Measurements from ENCODE around the gene MS4A10.
"Not testable (repeated sequence)": the region's sequence is repeated elsewhere in the genome, so short reads cannot be mapped to it uniquely, and the experiment has no call there.

Gene MS4A10
- total RNA-seq: 0 reads per million in 4 experiments

DNA sequence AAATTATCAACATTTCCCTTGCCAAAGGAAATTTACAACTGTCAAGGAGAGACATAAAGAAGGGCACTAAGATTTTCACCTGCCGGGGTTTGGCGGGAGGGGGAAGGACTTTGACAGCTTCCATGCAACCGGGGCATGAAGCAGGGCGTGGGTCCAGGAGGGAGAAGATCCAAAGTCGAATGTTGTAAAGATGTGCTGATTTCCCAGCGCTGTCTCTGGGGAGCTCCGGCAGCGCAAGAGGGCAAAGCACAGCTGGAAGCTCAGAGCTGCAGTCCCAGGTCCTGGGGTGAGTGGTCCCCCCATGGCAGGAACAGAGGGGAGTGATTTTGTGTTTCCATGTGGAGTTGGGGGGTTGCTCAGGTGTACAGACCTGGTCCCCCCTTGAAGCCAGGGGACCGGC, at the start of gene MS4A10:
MS4A10 (plus strand) TSS at position 198 of the 400 bp plus-strand sequence. CDS start 5,003 bp downstream, outside the sequence.
- DNase-seq: no peak

DNA sequence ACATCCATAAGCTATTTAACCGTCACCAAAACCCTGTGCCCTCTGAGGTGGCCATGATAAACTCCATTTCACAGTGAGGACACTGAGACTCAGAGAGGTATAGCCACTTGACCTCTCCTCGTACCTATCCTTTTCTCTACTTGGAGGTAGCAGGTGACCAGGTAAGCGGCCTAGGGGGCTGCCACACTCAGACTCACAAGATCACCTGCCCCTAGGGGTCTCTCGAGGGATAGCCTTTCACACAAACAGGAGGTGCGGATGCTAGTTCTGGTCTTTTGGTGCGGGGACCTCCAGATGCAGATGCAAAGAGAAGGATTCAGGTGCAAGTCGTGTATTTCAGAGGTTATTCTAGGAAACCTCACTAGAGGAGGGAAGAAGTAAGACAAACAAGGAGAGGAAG, 46.0 kb upstream of the MS4A10 start:
- DNase-seq: no peak

DNA sequence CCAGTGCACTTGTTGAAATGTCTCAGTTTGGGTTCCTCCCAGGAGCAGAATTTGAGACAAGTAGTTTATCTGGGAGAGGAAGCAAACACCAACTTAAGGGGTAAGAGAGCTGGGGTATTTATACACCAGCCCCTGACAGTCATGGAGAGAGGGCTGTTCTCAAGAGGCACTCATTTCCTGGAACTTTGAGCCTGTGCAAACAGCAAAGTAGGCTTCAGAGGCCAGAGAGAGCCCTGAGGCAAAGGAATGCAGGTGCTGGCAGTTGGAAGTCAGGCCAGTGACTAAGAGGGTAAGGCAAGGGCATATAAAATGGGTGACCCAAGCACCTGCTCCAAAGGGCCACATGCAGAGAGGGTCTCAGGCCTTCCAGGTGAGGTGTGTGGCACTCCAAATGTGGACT, 44.6 kb upstream of the MS4A10 start:
- DNase-seq: no peak

- DNase-seq: no peak
Measured at GRCh38 chr11:60741421-60741820, 43.7 kb upstream of the MS4A10 start.

DNA sequence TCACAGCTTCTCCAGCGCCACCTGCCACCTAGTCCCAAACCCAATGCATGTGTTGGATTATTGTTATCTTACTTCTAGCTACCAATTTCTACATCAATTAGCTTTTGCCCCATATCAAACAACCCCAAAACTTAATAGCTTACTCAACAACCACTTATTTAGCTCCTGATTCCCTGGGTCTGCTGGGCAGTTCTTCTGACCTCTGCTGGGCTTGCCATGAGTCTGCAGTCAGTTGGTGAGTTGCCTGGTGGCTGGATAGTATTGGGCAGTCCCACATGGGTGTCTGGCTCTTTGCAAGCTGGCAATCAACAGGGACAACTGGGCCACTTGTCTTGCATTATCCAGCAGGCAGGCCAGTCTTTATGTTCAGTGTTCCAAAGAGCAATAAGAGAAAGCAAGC, 42.1 kb upstream of the MS4A10 start:
- no peak for DNase-seq

- no peak for DNase-seq
Measured at GRCh38 chr11:60744114-60744513, 41.0 kb upstream of the MS4A10 start.

DNA sequence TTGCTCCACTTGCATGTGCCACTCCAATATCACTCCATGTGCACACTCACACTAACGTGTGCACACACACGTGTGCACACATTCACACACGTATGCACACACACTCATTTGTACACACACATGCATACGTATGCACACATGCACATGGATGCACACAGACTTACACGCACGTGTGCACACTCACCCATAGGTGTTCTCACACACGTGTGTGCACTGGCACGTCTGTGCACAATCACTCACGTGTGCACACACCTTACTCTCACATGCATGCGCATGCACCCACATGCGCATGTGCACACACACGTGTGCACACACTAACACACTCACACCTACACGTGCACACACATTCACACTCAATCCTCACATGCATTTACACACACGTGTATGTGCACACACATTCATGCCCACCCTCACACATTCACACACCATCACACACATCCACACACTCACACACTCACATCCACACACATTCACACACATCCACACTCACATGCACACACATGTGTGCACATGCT, 37.7 kb upstream of the MS4A10 start:
- no peak for DNase-seq

- DNase-seq: no peak
Measured at GRCh38 chr11:60748225-60748624, 36.9 kb upstream of the MS4A10 start.

- DNase-seq: no peak
Measured at GRCh38 chr11:60748821-60749220, 36.3 kb upstream of the MS4A10 start.

DNA sequence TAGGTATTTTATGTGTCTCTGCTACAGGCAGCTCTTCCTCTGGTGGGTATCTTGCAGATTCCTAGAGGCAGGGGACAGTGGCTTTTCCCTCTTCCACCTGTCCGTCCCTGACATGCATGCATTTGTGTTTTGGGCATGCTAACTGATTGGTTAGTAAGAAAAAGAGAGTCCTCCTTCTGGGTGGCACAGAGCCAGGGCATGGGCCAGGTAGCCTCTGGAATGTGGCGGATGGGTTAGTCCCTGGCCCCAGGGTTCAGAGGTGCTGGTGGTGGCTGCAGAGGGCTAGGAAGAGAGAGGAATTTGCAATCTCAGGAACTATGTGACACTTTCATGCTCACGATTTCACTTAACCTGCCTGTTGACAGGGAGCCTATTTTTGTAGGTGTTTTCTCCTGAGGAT, 34.2 kb upstream of the MS4A10 start:
- DNase-seq: no peak

DNA sequence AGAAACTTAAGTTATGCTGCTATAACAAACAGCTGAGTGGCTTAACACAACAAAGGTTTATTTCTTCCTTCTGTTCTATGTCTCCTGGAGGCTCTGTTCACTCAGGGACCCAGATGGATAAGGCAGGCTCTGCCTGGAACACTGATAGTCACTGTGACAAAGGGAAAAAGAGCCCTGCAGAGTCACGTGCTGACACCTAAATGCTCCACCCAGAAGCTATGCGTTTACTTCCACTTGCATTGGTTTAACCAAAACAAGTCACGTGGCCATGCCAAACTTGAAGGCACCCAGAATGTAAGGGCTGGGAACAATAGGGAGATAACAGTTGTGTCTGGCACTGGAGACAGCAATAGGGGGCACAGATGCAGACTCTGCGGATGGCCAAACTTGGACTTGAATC, 31.8 kb upstream of the MS4A10 start:
- DNase-seq: no peak

DNA sequence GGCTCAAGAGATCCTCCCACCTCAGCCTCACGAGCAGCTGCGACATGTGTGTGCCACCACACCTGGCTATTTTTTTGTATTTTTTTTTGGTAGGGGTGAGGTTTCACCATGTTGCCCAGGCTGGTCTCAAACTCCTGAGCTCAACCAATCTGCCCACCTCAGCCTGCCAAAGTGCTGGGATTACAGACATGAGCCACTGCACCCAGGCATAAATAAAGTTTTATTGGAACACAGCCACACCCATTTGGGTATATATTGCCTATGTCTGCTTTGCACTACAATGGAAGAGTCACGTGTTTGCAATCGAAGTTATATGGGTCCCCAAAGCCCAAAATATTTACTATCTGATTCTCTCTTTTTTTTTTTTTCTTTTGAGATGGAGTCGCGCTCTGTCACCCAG, 30.2 kb upstream of the MS4A10 start:
- DNase-seq: no peak

GRCh38 chr11:60756307-60757032, 28.7 kb upstream of the MS4A10 start, which contains the start of gene MS4A15:
MS4A15 (plus strand) TSS chr11:60756867; CDS start chr11:60763734, 6,867 bp downstream.
- DNase-seq: no peak

DNA sequence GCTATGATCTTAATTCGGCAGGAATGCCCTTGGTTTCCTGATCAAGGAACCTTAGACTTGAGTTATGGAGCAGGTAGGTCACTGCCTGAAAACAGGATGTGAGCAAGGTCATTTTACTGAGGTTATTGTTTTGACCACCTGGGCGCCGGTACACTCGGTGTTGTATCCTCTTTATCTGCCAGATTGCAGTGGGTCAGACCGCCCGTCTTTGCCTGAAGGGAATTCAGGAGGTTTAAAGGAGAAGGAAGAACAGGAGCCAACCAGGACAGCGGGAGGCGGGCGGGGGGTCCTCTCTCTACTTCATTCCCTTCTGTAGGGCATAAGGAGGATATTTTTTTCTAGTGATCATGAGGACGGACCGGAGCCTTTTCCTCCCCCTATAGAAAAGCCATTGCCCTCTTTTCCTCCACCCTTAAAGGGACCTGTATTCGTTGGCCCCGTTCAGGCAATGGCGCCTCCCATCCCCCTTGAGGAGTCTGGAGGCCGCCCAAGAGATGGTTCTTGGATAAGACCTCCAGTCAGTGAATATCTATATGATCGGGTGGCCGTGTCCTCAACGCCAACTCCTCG, 27.8 kb upstream of the MS4A10 start:
- no peak for DNase-seq

GRCh38 chr11:60758671-60759070, 26.5 kb upstream of the MS4A10 start:
- DNase-seq: not testable (repeated sequence)

DNA sequence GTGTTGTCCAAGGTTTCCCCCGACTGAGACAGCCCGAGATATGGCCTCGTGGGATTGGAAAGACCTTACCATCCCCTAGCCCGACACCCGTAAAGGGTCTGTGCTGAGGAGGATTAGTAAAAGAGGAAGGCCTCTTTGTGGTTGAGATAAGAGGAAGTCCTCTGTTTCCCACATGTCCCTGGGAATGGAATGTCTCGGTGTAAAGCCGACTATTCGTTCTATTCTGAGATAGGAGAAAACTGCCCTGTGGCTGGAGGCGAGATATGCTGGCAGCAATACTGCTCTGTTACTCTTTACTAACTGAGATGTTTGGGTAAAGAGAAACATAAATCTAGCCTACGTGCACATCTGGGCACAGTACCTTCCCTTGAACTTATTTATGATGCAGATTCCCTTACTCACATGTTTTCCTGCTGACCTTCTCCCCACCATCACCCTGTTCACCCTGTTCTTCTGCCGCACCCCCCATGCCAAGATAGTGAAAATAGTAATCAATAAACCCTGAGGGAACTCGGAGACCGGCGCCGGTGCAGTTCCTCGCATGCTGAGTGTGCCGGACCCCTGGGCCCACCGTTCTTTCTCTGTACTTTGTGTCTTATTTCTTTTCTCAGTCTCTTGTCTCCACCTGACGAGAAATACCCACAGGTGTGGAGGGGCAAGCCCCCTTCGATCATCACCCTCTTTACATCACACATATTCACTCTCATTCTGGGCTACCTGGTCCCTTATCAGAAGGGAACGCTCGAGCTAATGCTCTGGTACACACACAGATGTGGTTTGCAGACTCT, 25.5 kb upstream of the MS4A10 start:
- DNase-seq: not testable (repeated sequence)

DNA sequence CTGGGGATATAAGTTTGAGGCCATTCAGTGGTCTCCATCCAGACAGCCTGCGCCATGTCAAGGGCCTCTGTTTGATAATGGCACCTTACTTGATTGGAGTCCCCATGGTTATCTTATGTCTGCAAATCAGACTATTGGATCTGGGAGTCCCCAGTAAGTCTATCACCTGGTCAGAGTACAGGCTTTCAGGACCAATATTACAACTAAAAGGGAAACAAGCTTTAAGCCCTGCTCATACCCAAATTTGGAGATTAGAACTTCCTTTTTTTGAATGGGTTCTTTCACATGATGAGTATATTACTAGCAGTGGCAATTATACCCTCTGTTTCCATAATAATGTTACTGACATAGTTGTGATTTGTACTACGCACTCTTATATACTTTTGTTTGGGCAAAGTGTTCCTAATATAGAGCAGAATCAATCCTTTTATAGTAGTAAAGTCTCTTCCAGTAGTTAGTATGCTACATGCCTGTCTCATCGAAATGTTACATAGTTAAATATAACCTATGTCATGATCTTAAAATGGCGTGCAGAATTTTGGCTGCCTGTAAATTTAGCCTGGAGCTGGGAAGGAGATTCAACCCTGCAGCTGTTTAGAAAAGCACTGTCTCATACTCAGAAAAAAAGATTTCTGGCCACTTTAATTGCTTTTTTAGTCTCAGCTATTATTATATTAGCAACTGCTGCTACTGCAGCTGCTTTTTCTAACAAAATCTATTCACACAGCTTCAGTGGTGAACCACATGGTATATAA, 23.5 kb upstream of the MS4A10 start:
- DNase-seq: no peak

DNA sequence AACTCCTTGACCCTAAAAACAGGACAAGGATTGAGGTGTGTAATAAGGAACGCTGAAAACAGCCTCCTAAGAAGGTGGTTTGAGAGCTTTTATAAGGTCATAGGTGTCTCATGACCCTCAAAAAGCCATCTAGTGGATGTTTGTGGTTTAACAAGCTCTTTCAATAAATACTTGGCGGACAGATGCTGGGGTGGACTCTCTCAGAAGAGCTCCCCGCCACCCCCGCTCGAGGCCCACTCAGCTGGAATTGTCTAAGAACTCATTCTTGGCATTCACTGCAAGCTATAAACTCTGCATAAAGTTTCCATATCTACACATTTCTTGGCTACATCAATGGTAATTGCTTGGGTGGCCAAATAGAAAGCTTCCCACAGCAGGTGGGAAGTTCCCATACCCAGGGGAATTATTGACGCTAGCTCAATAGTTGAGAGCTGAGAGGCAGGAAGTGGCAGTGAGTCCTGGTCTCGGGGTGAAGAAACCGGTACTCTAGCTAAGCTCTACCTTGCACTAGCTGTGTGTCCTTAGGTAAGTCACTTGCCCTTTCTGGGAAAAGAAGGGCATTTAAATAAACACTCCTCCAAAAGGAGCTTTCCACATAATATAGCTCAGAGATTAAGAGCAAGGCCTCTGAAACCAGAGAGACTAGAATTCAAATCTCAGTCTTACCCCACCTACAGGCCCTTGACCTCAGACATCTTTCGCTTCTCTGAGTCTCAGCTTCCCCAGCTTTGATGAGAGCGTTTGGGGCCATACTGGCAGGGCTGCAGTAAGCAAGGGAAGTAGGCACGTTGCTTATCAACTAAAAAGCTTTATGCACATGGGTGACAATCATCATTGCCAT, 22.1 kb upstream of the MS4A10 start:
- DNase-seq: no peak

GRCh38 chr11:60763692-60764369, 21.3 kb upstream of the MS4A10 start:
- DNase-seq: no peak

DNA sequence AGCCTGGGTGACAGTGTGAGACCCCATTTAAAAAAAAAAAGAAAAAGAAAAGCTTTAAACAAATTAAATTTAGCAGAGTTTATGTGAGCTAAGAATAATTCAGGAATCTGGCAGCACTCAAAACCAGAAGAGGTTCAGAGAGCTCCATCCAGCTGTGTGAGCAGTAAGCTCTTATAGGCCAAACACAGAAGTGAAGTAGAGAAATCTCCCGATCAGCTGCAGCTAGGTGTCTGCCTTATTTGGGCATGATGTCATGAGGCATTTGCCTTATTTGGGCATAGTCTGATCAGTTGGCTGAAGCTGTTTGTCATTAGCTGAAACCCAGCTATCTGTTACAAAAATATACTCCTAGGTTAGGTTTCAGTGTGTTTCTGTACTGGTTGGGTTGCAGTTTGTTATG, 20.3 kb upstream of the MS4A10 start:
- no peak for DNase-seq

DNA sequence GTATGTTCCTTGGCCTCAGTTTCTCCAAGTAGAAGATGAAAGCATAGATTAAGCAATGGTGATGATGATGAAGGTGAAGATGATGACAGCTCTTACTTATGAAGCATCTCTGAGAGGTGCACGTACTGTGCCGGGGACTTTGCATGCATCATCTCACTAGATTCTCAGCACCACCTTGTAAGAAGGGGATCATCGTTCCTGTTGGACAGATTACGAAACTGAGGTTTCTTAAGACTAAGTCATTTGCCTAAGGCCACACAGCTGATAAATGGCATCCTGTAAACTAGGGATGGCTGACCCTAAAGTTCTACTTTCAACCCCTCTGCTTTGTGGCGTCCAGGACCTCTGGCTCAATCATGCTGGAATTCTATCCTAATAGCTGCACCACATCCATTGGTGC, 19.8 kb upstream of the MS4A10 start:
- DNase-seq: no peak

Data from effector CD8-positive, alpha-beta T cell (primary cell).